H1 (cell line): ENCODE data around the gene DUSP12. TPM values are rescaled to one million over a fixed set of nuclear protein-coding genes. Genes with fewer than 3 reads are reported as not detected.

Experiments
- ASH2L ChIP-seq: fragments of 200-600, 300-600 bp; sonication (generic); IDR thresholded peaks from one replicate; pipeline ENCODE4 v1.7.1; 2017; ENCODE audit warnings: low read length
- ATF2 ChIP-seq: IDR thresholded peaks from 2 replicates; pipeline ENCODE4 v1.6.1; 2012; ENCODE audit warnings: low read length, inconsistent platforms
- CEBPB ChIP-seq: IDR thresholded peaks from 2 replicates; pipeline ENCODE4 v1.6.1; 2012; ENCODE audit warnings: low read depth, low read length
- CHD2 ChIP-seq: IDR thresholded peaks from 2 replicates; pipeline ENCODE4 v1.6.1; 2012; ENCODE audit warnings: low read length, improper control_type of control experiment
- CREB1 ChIP-seq: IDR thresholded peaks from 2 replicates; pipeline ENCODE4 v1.6.1; 2012; ENCODE audit warnings: inconsistent platforms
- EGR1 ChIP-seq: IDR thresholded peaks from 2 replicates; pipeline ENCODE4 v1.6.1; 2011; ENCODE audit warnings: low read depth, low read length, borderline replicate concordance
- JUND ChIP-seq: IDR thresholded peaks from 2 replicates; pipeline ENCODE4 v1.6.1; 2011; ENCODE audit warnings: mild to moderate bottlenecking, improper control_type of control experiment, low read length
- KDM1A ChIP-seq: fragments of 200-600, 300-600 bp; sonication (generic); IDR thresholded peaks from 2 replicates; pipeline ENCODE4 v1.7.1; 2016; ENCODE audit warnings: mild to moderate bottlenecking, low read length, borderline replicate concordance
- KDM4A ChIP-seq: IDR thresholded peaks from one replicate; pipeline ENCODE4 v1.7.1; 2012; ENCODE audit warnings: low read depth, mild to moderate bottlenecking, moderate library complexity, low read length, inconsistent platforms; ENCODE audit not compliant: severe bottlenecking
- MAFK ChIP-seq: IDR thresholded peaks from 2 replicates; pipeline ENCODE4 v1.6.1; 2012; ENCODE audit warnings: low read depth, mild to moderate bottlenecking, improper control_type of control experiment, low read length
- NRF1 ChIP-seq: IDR thresholded peaks from 2 replicates; pipeline ENCODE4 v1.6.1; 2011; ENCODE audit warnings: mild to moderate bottlenecking, low read depth, low read length, improper control_type of control experiment
- PHF8 ChIP-seq: fragments of 200-600 bp; sonication (generic); conservative IDR thresholded peaks from 2 replicates; pipeline ENCODE4 v1.7.1; 2012; ENCODE audit warnings: low read depth, mild to moderate bottlenecking, inconsistent platforms, low read length, moderate library complexity
- RBBP5 ChIP-seq: IDR thresholded peaks from 2 replicates; pipeline ENCODE4 v1.7.1; 2012; ENCODE audit warnings: low read depth, mild to moderate bottlenecking, inconsistent platforms, low read length, moderate library complexity, borderline replicate concordance
- RNF2 ChIP-seq: fragments of 200-900, 300-1000 bp; sonication (generic); IDR thresholded peaks from 2 replicates; pipeline ENCODE4 v1.7.1; 2016; ENCODE audit warnings: borderline replicate concordance, low read depth, mild to moderate bottlenecking, antibody characterized with exemption, low read length; ENCODE audit not compliant: poor library complexity, severe bottlenecking; ENCODE audit errors: missing control alignments
- RXRA ChIP-seq: IDR thresholded peaks from 2 replicates; pipeline ENCODE4 v1.6.1; 2011; ENCODE audit warnings: low read depth, mild to moderate bottlenecking, low read length, moderate library complexity; ENCODE audit not compliant: insufficient read depth
- SIRT6 ChIP-seq: IDR thresholded peaks from one replicate; pipeline ENCODE4 v1.7.1; 2012; ENCODE audit warnings: low read length, inconsistent platforms
- SRF ChIP-seq: IDR thresholded peaks from 2 replicates; pipeline ENCODE4 v1.6.1; 2011; ENCODE audit warnings: mild to moderate bottlenecking, low read depth, low read length, moderate library complexity
- TAF1 ChIP-seq: IDR thresholded peaks from 2 replicates; pipeline ENCODE4 v1.6.1; 2011; ENCODE audit warnings: mild to moderate bottlenecking, low read depth, low read length
- TBP ChIP-seq: IDR thresholded peaks from 2 replicates; pipeline ENCODE4 v1.6.1; 2011; ENCODE audit warnings: low read depth, low read length, improper control_type of control experiment
- TCF12 ChIP-seq: IDR thresholded peaks from 2 replicates; pipeline ENCODE4 v1.6.1; 2011; ENCODE audit warnings: low read depth, mild to moderate bottlenecking, low read length
- YY1 ChIP-seq: IDR thresholded peaks from 2 replicates; pipeline ENCODE4 v1.6.1; 2011; ENCODE audit warnings: low read depth, mild to moderate bottlenecking, low read length
- polyA plus RNA-seq, 7 experiments: library from polyadenylated mRNA; depleted of rRNA in 3 of 7; stranded (reverse) in 5 of 7; unstranded in 2 of 7; fragments of >200 nt in 5 of 7; fragments of 200-250 nt in 2 of 7; gene quantifications; 1 replicate in 5 of 7; 2 replicates in 1 of 7; 4 replicates in 1 of 7; pipeline versions ENCODE4 v1.2.1 to v1.2.3, GENCODE V29; 2011 to 2013; ENCODE audit warnings: missing spikeins in 2 of 7, mixed read lengths in 2 of 7
- total RNA-seq: library from RNA; stranded (reverse); fragmentation: NEBNext Ultra II Directional; extraction: Animal tissue kit (Norgen Biotek cat#: 25700); gene quantifications from 2 replicates; pipeline ENCODE4 v1.2.1, GENCODE V29; 2021
- TF ChIP-seq, protein P1 (sequence below), 3 experiments: IDR thresholded peaks; 1 replicate in 2 of 3; 2 replicates in 1 of 3; pipeline versions ENCODE4 v1.5.1 to v1.6.1; 2011; ENCODE audit warnings: low read length in 3 of 3, mild to moderate bottlenecking in 3 of 3, inconsistent platforms in 2 of 3, low read depth in 1 of 3, moderate library complexity in 1 of 3; ENCODE audit not compliant: insufficient read depth in 1 of 3; ENCODE audit errors: control extremely low read depth in 1 of 3

Gene DUSP12
- total and polyA plus RNA-seq, 2 of the 8 experiments (the other 6 are each of a cell fraction or from before 2014, with no cell fraction given) = 27.6 to 33.9 TPM

DNA sequence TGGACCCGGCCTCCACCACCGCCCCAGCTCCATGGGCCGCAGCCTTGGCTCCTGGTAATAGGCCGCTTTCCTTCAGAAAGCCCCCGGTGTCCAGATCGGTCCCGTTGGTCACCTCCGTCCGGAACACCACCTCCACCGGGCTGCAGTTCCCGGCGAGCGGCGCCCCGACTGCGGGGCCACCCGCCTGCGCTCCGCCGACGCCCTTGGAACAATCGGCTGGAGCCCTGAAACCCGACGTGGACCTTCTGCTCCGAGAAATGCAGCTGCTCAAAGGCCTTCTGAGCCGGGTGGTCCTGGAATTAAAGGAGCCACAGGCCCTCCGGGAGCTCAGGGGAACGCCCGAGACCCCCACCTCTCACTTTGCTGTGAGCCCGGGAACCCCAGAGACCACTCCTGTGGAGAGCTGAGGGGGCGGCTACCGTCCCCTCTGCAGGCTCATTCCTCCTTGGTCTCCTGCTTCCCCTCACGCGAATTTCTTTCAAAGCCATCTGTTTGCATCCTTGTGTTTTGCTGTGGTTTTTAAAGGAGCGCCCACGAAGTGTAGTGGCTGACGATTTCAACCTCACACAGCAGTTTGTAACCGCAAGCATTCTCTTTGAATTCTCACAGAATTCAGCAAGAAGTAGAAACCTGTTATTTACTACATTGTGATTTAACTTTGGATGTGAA lies 22.2 kb upstream of the DUSP12 start (continued):
- no peak for TF ChIP-seq ATF2
- TF ChIP-seq KDM4A = peak; percentile 72
- TF ChIP-seq PHF8 = peak; percentile 60
- no peak for TF ChIP-seq CEBPB
- no peak for TF ChIP-seq NRF1
- TF ChIP-seq, protein P1, sequence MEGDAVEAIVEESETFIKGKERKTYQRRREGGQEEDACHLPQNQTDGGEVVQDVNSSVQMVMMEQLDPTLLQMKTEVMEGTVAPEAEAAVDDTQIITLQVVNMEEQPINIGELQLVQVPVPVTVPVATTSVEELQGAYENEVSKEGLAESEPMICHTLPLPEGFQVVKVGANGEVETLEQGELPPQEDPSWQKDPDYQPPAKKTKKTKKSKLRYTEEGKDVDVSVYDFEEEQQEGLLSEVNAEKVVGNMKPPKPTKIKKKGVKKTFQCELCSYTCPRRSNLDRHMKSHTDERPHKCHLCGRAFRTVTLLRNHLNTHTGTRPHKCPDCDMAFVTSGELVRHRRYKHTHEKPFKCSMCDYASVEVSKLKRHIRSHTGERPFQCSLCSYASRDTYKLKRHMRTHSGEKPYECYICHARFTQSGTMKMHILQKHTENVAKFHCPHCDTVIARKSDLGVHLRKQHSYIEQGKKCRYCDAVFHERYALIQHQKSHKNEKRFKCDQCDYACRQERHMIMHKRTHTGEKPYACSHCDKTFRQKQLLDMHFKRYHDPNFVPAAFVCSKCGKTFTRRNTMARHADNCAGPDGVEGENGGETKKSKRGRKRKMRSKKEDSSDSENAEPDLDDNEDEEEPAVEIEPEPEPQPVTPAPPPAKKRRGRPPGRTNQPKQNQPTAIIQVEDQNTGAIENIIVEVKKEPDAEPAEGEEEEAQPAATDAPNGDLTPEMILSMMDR (IDR thresholded peaks at IDR 0.05; ENCODE audit: control extremely low read depth in 1 of 3, insufficient read depth in 1 of 3, low read depth in 1 of 3, low read length in 3 of 3) = no peak
- no peak for TF ChIP-seq RNF2
- no peak; the same call in 1 of the 2 replicates for TF ChIP-seq KDM1A
- no peak for TF ChIP-seq CREB1
- TF ChIP-seq TCF12 = no peak
- no peak for TF ChIP-seq SRF
- TF ChIP-seq JUND = no peak
- TF ChIP-seq TAF1 = peak; percentile 56; the same call in 1 of the 2 replicates
- no peak for TF ChIP-seq YY1
- TF ChIP-seq ASH2L = peak; percentile 86
- TF ChIP-seq TBP = 0 out of 2 replicates have a peak, but pooled peaks have one; percentile 11
- no peak for TF ChIP-seq CHD2
- no peak for TF ChIP-seq MAFK
- TF ChIP-seq EGR1 = no peak
- peak; percentile 71; the same call in 1 of the 2 replicates for TF ChIP-seq RBBP5
- TF ChIP-seq SIRT6 = no peak
- no peak for TF ChIP-seq RXRA
